LNCaP clone FGC (cell line): Measurements from ENCODE around the gene HSH2D.

Experiments
- DNase-seq: peaks from one replicate; pipeline ENCODE4 v3.0.0-alpha.2; 2011; ENCODE audit warnings: low read depth
- H3K4me3 ChIP-seq: 2 replicates; pipeline ENCODE4 v1.5.1; 2011; ENCODE audit warnings: mild to moderate bottlenecking, low read depth, low read length, control low read depth
- CTCF ChIP-seq: IDR thresholded peaks from 2 replicates; pipeline ENCODE4 v1.5.1; 2012; ENCODE audit warnings: mild to moderate bottlenecking; ENCODE audit not compliant: control insufficient read depth, insufficient read depth; ENCODE audit errors: extremely low read depth

HSH2D gene

GRCh38 chr19:16134510-16134909, 9.0 kb upstream of the HSH2D start:
- H3K4me3 ChIP-seq = no peak overlapping the region
- no peak for TF ChIP-seq CTCF
- DNase-seq = no peak

DNA sequence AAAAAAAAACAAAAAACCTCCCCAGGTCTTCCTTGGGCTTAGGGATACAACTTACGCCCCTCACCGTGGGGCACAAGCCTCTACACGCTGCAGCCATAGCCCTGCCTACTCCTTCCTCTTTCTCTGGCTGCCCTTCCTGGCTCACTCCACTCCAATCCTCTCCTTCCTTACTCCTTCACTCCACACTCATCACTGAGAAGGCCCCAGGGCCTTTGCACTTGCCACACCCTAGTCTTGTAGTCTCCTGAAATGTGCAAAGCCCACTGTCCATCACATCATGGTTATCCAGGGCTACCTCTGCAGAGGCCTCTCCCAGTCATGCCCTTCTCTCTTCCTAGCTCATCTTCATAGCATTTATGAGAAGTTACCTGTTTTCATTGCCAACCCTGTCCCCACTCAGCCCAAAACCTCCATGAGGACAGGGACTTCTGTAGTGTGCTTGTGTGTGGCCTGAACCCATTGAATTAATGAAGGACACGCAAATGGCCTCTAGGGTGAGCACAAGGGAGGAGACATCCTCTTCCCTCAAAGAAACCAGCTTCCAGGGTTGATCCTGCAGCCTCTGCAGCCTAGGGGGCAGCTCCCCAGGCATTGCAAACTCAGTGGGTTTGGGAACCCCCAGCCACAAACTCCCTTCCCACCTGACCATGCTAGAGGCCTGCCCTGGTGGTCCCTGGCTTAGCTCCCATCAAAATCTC, 7.9 kb upstream of the HSH2D start:
- no peak for DNase-seq
- no peak for TF ChIP-seq CTCF
- H3K4me3 ChIP-seq = no peak overlapping the region

GRCh38 chr19:16136185-16136999, 7.1 kb upstream of the HSH2D start:
- no peak for DNase-seq

DNA sequence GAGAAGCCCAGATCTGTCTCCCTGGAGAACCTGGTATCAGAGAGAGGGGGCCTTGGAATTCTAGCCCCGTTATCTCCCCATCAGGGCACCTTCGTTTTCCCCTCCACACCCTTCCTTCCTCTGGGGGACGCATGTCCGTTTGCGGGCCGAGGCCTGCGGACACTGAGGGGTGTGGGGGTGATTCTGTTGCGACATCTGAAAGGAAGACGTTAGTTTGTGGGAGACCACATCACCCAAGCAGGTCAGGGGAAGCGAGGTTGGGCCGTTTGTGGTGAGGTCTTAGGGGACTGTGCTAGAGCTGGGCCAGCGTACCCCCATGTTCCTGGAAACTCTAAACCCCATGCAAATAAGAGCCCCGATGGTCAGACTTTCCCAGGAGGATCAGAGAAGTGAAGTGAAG, 3.7 kb upstream of the HSH2D start:
- DNase-seq = no peak
- TF ChIP-seq CTCF = no peak
- H3K4me3 ChIP-seq = no peak overlapping the region

More at GRCh38 chr19:16136185-16136999, 7.1 kb upstream of the HSH2D start:
- TF ChIP-seq CTCF = no peak
- H3K4me3 ChIP-seq = no peak overlapping the region

- H3K4me3 ChIP-seq = no peak overlapping the region
- no peak for DNase-seq
- TF ChIP-seq CTCF = no peak
Observed at GRCh38 chr19:16141043-16141442, 2.4 kb upstream of the HSH2D start.

- TF ChIP-seq CTCF = no peak
- no peak overlapping the region for H3K4me3 ChIP-seq
- no peak for DNase-seq
Observed at GRCh38 chr19:16142032-16142580, 1.4 kb upstream of the HSH2D start.
